HepG2 (cell line): ENCODE data around the gene SH3GL1. TPM values are rescaled to one million over a fixed set of nuclear protein-coding genes. Genes with fewer than 3 reads are reported as not detected.

Source experiments
- ATF3 ChIP-seq: sonication (generic); formaldehyde crosslinking; IDR thresholded peaks from 2 replicates; pipeline ENCODE4 v1.4.0; 2020; ENCODE audit warnings: missing genetic modification reagents
- FOXA3 ChIP-seq: IDR thresholded peaks from 2 replicates; pipeline ENCODE4 v1.6.1; 2016; ENCODE audit warnings: missing genetic modification reagents, missing compliant biosample characterization
- GPBP1L1 ChIP-seq: sonication (generic); formaldehyde crosslinking; IDR thresholded peaks from 2 replicates; pipeline ENCODE4 v1.5.0; 2020; ENCODE audit warnings: mild to moderate bottlenecking, missing genetic modification reagents
- JDP2 ChIP-seq: sonication (generic); formaldehyde crosslinking; IDR thresholded peaks from 2 replicates; pipeline ENCODE4 v1.8.1; 2022; ENCODE audit warnings: missing genetic modification reagents, borderline replicate concordance
- NKX3-1 ChIP-seq: sonication (generic); formaldehyde crosslinking; IDR thresholded peaks from 2 replicates; pipeline ENCODE4 v1.5.0; 2020; ENCODE audit warnings: missing genetic modification reagents
- PATZ1 ChIP-seq: sonication (generic); formaldehyde crosslinking; IDR thresholded peaks from 2 replicates; pipeline ENCODE4 v1.4.0; 2020; ENCODE audit warnings: missing genetic modification reagents
- PAWR ChIP-seq: sonication (generic); formaldehyde crosslinking; IDR thresholded peaks from 2 replicates; pipeline ENCODE4 v1.4.0; 2020; ENCODE audit warnings: missing genetic modification reagents, mild to moderate bottlenecking, borderline replicate concordance
- PITX1 ChIP-seq: sonication (generic); formaldehyde crosslinking; IDR thresholded peaks from 2 replicates; pipeline ENCODE4 v1.5.1; 2020; ENCODE audit warnings: mild to moderate bottlenecking, missing genetic modification reagents
- RFXAP ChIP-seq: sonication (generic); formaldehyde crosslinking; IDR thresholded peaks from 2 replicates; pipeline ENCODE4 v1.4.0; 2020; ENCODE audit warnings: missing genetic modification reagents, borderline replicate concordance
- SRSF4 ChIP-seq: fragments of 200-400 bp; formaldehyde crosslinking; IDR thresholded peaks from one replicate; pipeline ENCODE4 v1.6.1; 2018; ENCODE audit warnings: mild to moderate bottlenecking, low read depth, low read length, moderate library complexity; ENCODE audit not compliant: poor library complexity, severe bottlenecking
- ZC3H13 ChIP-seq: sonication (generic); formaldehyde crosslinking; IDR thresholded peaks from 2 replicates; pipeline ENCODE4 v1.8.1; 2023; ENCODE audit warnings: mild to moderate bottlenecking, missing genetic modification reagents, moderate library complexity
- ZNF12 ChIP-seq: sonication (generic); formaldehyde crosslinking; IDR thresholded peaks from 2 replicates; pipeline ENCODE4 v1.5.0; 2020; ENCODE audit warnings: missing genetic modification reagents
- ZNF383 ChIP-seq: sonication (generic); formaldehyde crosslinking; IDR thresholded peaks from 2 replicates; pipeline ENCODE4 v1.4.0; 2020; ENCODE audit warnings: missing genetic modification reagents, mild to moderate bottlenecking, borderline replicate concordance
- ZNF577 ChIP-seq: sonication (generic); formaldehyde crosslinking; IDR thresholded peaks from 2 replicates; pipeline ENCODE4 v1.4.0; 2020; ENCODE audit warnings: mild to moderate bottlenecking, low read depth, missing genetic modification reagents, borderline replicate concordance
- ZNF629 ChIP-seq: sonication (generic); formaldehyde crosslinking; conservative IDR thresholded peaks from 2 replicates; pipeline ENCODE4 v1.5.0; 2020; ENCODE audit warnings: missing genetic modification reagents
- ZNF792 ChIP-seq: IDR thresholded peaks from 2 replicates; pipeline ENCODE4 v1.6.1; 2016
- polyA plus RNA-seq, 8 experiments: library from polyadenylated mRNA; depleted of rRNA in 3 of 8; stranded (reverse) in 7 of 8; unstranded in 1 of 8; fragments of >200 nt; fragmentation: Illumina TruSeq in 4 of 8; extraction: Trizol in 4 of 8; gene quantifications; 2 replicates each; pipeline versions ENCODE4 v1.2.1 to v1.2.3, GENCODE V29; 2011 to 2016; ENCODE audit warnings: low read depth in 4 of 8, missing spikeins in 1 of 8, mixed read lengths in 1 of 8; ENCODE audit not compliant: insufficient read depth in 1 of 8
- total RNA-seq, 5 experiments: library from RNA; depleted of rRNA; stranded (reverse); fragments of >200 nt; fragmentation: Illumina TruSeq; extraction: Trizol; gene quantifications; 2 replicates each; pipeline ENCODE4 v1.2.3, GENCODE V29; 2016; ENCODE audit warnings: low read depth in 1 of 5
- TF ChIP-seq, protein P1 (sequence below): sonication (generic); formaldehyde crosslinking; IDR thresholded peaks from 2 replicates; pipeline ENCODE4 v1.9.0; 2022; ENCODE audit warnings: missing genetic modification reagents, mild to moderate bottlenecking, borderline replicate concordance
- TF ChIP-seq, protein P2 (sequence below): sonication (generic); formaldehyde crosslinking; IDR thresholded peaks from 2 replicates; pipeline ENCODE4 v1.5.1; 2020; ENCODE audit warnings: mild to moderate bottlenecking, moderate library complexity, missing genetic modification reagents
- TF ChIP-seq, protein P3 (sequence below): sonication (generic); formaldehyde crosslinking; IDR thresholded peaks from 2 replicates; pipeline ENCODE4 v1.5.1; 2020; ENCODE audit warnings: missing genetic modification reagents, mild to moderate bottlenecking, borderline replicate concordance

SH3GL1 gene
- total and polyA plus RNA-seq, 2 of the 13 experiments (the other 11 are each of a cell fraction or from before 2014, with no cell fraction given): 33.0 to 45.1 TPM

- peak; percentile 97 for TF ChIP-seq RFXAP (CRISPR knock-in tag)
- TF ChIP-seq PITX1 (CRISPR knock-in tag): peak; percentile 66; the same call in 1 of the 2 replicates
- TF ChIP-seq ZNF383 (CRISPR knock-in tag): no peak
- no peak for TF ChIP-seq SRSF4
- no peak for TF ChIP-seq NKX3-1 (CRISPR knock-in tag)
- TF ChIP-seq ZNF12 (CRISPR knock-in tag): no peak; the same call in 1 of the 2 replicates
- TF ChIP-seq, protein P1, sequence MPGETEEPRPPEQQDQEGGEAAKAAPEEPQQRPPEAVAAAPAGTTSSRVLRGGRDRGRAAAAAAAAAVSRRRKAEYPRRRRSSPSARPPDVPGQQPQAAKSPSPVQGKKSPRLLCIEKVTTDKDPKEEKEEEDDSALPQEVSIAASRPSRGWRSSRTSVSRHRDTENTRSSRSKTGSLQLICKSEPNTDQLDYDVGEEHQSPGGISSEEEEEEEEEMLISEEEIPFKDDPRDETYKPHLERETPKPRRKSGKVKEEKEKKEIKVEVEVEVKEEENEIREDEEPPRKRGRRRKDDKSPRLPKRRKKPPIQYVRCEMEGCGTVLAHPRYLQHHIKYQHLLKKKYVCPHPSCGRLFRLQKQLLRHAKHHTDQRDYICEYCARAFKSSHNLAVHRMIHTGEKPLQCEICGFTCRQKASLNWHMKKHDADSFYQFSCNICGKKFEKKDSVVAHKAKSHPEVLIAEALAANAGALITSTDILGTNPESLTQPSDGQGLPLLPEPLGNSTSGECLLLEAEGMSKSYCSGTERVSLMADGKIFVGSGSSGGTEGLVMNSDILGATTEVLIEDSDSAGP (CRISPR knock-in tag): peak; percentile 61; the same call in 1 of the 2 replicates
- no peak for TF ChIP-seq ATF3 (CRISPR knock-in tag)
- TF ChIP-seq ZNF577 (CRISPR knock-in tag): no peak
- TF ChIP-seq FOXA3: peak; percentile 24; the same call in 1 of the 2 replicates
- peak; percentile 78; the same call in 1 of the 2 replicates for TF ChIP-seq ZNF792 (CRISPR knock-in tag)
- no peak for TF ChIP-seq JDP2 (CRISPR knock-in tag)
- no peak for TF ChIP-seq PAWR
- peak; percentile 18; the same call in 1 of the 2 replicates for TF ChIP-seq ZC3H13
- TF ChIP-seq, protein P2, sequence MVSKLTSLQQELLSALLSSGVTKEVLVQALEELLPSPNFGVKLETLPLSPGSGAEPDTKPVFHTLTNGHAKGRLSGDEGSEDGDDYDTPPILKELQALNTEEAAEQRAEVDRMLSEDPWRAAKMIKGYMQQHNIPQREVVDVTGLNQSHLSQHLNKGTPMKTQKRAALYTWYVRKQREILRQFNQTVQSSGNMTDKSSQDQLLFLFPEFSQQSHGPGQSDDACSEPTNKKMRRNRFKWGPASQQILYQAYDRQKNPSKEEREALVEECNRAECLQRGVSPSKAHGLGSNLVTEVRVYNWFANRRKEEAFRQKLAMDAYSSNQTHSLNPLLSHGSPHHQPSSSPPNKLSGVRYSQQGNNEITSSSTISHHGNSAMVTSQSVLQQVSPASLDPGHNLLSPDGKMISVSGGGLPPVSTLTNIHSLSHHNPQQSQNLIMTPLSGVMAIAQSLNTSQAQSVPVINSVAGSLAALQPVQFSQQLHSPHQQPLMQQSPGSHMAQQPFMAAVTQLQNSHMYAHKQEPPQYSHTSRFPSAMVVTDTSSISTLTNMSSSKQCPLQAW (CRISPR knock-in tag): no peak; the same call in 1 of the 2 replicates
- TF ChIP-seq PATZ1 (CRISPR knock-in tag): no peak; the same call in 1 of the 2 replicates
- no peak for TF ChIP-seq ZNF629 (CRISPR knock-in tag)
- TF ChIP-seq, protein P3, sequence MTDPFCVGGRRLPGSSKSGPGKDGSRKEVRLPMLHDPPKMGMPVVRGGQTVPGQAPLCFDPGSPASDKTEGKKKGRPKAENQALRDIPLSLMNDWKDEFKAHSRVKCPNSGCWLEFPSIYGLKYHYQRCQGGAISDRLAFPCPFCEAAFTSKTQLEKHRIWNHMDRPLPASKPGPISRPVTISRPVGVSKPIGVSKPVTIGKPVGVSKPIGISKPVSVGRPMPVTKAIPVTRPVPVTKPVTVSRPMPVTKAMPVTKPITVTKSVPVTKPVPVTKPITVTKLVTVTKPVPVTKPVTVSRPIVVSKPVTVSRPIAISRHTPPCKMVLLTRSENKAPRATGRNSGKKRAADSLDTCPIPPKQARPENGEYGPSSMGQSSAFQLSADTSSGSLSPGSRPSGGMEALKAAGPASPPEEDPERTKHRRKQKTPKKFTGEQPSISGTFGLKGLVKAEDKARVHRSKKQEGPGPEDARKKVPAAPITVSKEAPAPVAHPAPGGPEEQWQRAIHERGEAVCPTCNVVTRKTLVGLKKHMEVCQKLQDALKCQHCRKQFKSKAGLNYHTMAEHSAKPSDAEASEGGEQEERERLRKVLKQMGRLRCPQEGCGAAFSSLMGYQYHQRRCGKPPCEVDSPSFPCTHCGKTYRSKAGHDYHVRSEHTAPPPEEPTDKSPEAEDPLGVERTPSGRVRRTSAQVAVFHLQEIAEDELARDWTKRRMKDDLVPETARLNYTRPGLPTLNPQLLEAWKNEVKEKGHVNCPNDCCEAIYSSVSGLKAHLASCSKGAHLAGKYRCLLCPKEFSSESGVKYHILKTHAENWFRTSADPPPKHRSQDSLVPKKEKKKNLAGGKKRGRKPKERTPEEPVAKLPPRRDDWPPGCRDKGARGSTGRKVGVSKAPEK (CRISPR knock-in tag): no peak
- TF ChIP-seq GPBP1L1: no peak
Observed at GRCh38 chr19:4342615-4343369, 57.6 kb downstream of the SH3GL1 start (continued).
